MM.1S (cell line): ENCODE results near the gene PTCRA.

Experiments used
- CTCF ChIP-seq: fragments of 300-600 bp; sonication (generic); IDR thresholded peaks from 2 replicates; pipeline ENCODE4 v1.5.1; 2016; ENCODE audit warnings: antibody characterized with exemption, low read length, mixed read lengths
- EZH2phosphoT487 ChIP-seq: fragments of 300-600 bp; sonication (generic); IDR thresholded peaks from 2 replicates; pipeline ENCODE4 v1.6.1; 2018; ENCODE audit warnings: antibody characterized with exemption, low read length

GRCh38 chr6:42899871-42900270 lies 16.0 kb upstream of the PTCRA start:
- TF ChIP-seq CTCF (no peak), EZH2phosphoT487 (no peak)
